ENCODE measurements around the gene OR1L4. TPM values are rescaled to one million over a fixed set of nuclear protein-coding genes. Genes with fewer than 3 reads are reported as not detected.

OR1L4 gene, protein sequence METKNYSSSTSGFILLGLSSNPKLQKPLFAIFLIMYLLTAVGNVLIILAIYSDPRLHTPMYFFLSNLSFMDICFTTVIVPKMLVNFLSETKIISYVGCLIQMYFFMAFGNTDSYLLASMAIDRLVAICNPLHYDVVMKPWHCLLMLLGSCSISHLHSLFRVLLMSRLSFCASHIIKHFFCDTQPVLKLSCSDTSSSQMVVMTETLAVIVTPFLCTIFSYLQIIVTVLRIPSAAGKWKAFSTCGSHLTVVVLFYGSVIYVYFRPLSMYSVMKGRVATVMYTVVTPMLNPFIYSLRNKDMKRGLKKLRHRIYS
- total RNA-seq, result not detected

DNA sequence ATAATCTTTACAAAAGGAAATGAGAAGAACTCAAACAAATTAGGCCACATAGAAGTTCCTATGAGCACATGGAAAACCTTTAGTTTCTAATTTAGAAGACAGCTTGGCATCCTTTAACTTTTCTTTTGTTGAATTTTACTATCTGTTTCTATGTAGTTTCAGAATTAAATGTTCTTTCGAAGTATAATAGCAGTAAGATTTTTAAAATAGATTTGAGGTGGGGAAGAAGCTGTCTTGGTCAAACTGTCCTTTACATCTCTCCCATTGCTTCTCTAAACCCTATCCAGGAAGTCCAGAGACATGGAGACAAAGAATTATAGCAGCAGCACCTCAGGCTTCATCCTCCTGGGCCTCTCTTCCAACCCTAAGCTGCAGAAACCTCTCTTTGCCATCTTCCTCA lies at the start of gene OR1L4:
Gene OR1L4 (plus strand): TSS at position 301 of the 400 bp plus-strand sequence. CDS start 0 bp downstream, at position 301.
- no peak for FAIRE-seq
- DNase-seq (ENCODE audit: low spot score in 2 of 2), result no peak

DNA sequence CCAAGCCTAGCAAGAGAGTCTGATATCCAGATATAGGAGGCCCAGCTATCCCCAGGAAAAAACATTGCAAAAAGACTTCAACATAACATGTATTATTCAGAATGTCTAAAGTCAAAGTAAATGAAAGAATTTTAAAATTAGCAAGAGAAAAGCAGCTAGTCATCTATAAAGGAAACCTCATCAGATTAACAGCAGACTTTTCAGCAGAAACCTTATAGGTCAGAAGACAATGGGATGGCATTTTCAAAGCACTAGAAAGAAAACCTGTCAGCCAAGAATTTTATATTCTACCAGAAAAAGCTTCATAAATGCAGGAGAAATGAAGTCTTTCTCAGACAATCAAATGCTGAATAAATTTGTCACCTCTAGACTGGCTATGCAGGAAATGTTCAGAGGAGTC lies 38.9 kb upstream of the OR1L4 start:
- DNase-seq (ENCODE audit: low spot score in 2 of 2) (no peak), FAIRE-seq (no peak)

DNA sequence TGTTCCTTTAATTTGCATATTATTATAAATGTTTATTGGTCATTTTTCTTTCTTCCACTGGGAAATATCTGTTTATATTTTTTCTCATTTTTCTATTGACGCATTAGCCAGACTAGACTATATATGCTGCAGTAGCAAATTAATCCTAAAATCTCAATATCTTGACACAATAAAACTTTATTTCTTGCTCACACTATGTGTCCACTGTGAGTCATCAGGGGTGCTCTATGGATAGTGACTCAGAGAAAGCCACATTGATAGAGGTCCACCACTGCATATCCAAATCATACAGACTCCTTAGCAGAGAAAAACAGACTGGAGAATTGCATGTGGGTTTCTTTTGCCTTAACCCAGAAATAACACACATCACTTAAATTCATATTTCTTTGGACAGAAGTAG lies 28.1 kb upstream of the OR1L4 start:
- FAIRE-seq (no peak), DNase-seq (ENCODE audit: low spot score in 2 of 2) (no peak)

DNA sequence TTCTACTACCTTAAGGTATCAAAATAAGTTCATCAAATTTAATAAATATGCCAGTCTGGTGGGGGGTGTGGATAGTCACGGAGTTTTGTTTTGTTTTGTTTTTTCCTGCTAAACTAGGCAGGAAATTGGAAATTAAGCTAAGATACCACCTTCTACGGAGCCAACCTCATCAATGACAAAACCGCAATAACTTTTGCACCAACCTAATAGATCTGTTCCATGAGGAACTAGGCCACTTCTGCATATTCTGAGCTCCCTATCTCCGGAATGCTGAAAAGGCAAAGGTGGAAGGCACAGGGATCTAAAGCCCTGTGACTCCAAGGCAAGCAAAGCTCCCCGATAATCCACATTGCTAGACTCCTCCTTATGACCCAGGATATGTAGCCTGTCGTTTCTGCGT lies 5.8 kb upstream of the OR1L4 start:
- DNase-seq (ENCODE audit: low spot score in 2 of 2) (no peak), FAIRE-seq (no peak)

DNA sequence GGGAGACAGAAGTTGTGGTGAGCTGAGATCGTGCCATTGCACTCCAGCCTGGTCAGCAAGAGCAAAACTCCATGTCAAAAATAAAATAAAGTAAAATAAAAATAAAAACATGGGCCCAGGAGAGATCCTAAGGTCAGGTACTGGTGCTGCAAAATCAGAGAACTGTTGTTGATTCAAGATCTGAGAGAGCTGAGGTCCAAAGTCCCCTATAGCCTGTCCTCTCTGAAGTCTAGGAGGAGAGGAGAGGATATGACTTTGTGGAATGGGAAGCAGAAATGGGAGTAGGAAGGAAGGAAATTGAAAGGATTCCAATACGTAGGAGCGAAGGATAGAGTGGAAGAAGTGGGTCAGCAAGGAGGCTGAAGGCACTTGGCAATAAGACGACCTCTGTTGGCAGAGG lies 4.6 kb upstream of the OR1L4 start:
- DNase-seq (ENCODE audit: low spot score in 2 of 2) (no peak), FAIRE-seq (no peak)

DNA sequence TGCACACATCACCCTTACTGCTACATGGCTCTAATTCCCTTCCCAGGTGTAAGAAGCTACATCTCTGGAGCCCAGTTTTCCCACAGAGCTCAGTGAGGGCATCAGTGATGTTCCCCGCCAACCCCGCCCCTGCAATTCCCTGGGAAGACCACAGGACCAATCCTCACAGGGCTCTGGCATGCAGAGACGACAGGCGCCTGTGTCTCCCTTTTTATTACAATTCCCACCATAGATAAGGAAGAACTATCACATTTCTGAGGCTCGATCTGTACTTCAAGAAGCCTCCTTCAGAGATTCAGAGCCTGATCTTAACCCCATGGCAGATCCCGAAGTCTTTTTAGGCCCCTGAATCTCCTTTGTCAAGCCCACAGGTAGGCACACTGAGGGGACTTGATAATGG lies 18.2 kb downstream of the OR1L4 start, which contains the start of gene OR1L6:
Gene OR1L6 (plus strand): TSS at position 301 of the 400 bp plus-strand sequence. CDS start 7,545 bp downstream, outside the sequence.
- FAIRE-seq, result no peak

DNA sequence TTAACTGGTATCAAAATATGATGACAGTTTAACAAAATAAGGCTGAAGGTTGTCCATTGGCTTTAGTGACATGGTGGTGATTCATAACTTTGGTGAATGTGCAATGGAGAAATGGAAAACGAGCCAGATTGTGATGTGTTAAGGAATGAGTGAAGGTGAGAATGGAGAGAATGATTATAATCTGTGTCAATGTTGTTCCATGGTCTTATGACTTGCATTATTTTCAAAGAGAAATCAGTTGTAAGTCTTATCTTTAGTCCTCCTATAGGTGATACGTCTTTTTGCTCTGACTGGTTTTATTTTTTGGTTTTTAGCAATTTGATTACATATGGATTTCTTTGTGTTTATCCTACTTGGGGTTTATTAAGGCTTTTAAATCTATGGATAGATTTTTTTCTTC lies 31.0 kb downstream of the OR1L4 start:
- no peak for FAIRE-seq
- DNase-seq (ENCODE audit: low spot score in 2 of 2), result no peak

More for the DNA sequence above, 18.2 kb downstream of the OR1L4 start, which contains the start of gene OR1L6:
- no peak for DNase-seq (ENCODE audit: low spot score in 2 of 2)

DNA sequence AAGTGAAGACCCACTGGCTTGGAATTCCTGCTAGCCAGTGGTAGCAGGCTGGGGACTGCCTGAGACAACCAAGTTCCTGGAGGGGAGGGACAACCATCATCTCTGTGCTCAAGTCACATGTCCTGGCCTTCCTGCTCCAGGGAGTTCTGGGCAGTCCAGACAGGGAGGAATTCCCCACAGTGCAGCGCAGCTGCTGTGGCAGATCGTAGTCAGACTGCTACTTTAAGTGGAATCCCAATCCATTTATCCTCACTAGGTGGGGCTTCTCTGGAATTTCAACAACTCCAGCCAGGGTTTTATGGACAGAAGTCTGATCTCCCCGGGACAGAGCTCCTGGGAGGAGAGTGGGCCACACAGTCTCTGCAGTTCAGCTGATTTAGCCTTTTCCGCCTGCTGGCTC lies 44.0 kb downstream of the OR1L4 start:
- FAIRE-seq (no peak), DNase-seq (ENCODE audit: low spot score in 2 of 2) (no peak)

Other genes starting within 250 kb of the OR1L4 start
- gene OR1J1, start 246.1 kb upstream of the OR1L4 start, total RNA-seq, result not detected
- not detected for gene OR1J2, start 213.2 kb upstream of the OR1L4 start, total RNA-seq
- not detected for gene OR1J4, start 204.8 kb upstream of the OR1L4 start, total RNA-seq
- gene OR1N1, start 196.7 kb upstream of the OR1L4 start, total RNA-seq, result not detected
- not detected for gene OR1N2, start 170.9 kb upstream of the OR1L4 start, total RNA-seq
- not detected for gene OR1L8, start 140.6 kb upstream of the OR1L4 start, total RNA-seq
- not detected for gene OR1Q1, start 109.3 kb upstream of the OR1L4 start, total RNA-seq
- gene OR1B1, start 66.4 kb upstream of the OR1L4 start, total RNA-seq, result not detected
- not detected for gene OR1L1, start 62.3 kb upstream of the OR1L4 start, total RNA-seq
- not detected for gene OR1L3, start 48.9 kb upstream of the OR1L4 start, total RNA-seq
- not detected for gene OR1L6, start 18.3 kb downstream of the OR1L4 start, total RNA-seq
- not detected for gene OR5C1, start 64.9 kb downstream of the OR1L4 start, total RNA-seq
- not detected for gene OR1K1, start 76.1 kb downstream of the OR1L4 start, total RNA-seq
- 63.6 TPM for gene PDCL, start 104.6 kb downstream of the OR1L4 start, total RNA-seq
- gene RC3H2, start 181.4 kb downstream of the OR1L4 start, total RNA-seq, result 109 TPM
- 99.5 TPM for gene ZBTB6, start 189.3 kb downstream of the OR1L4 start, total RNA-seq
- 9.8 TPM for gene ZBTB26, start 207.5 kb downstream of the OR1L4 start, total RNA-seq
- 132 TPM for gene RABGAP1, start 217.0 kb downstream of the OR1L4 start, total RNA-seq